Retinal pigment epithelial cell (primary cell): ENCODE data around the gene FTL.

Experiments used
- DNase-seq: peaks from one replicate; pipeline ENCODE4 v3.0.0-alpha.2; 2010; ENCODE audit warnings: low read depth
- H3K4me3 ChIP-seq: 2 replicates; pipeline ENCODE4 v1.5.1; 2011; ENCODE audit warnings: mild to moderate bottlenecking, low read length, control low read depth, moderate library complexity
- CTCF ChIP-seq: conservative IDR thresholded peaks from 2 replicates; pipeline ENCODE4 v1.5.1; 2011; ENCODE audit warnings: low read depth, low read length, control low read depth, inconsistent platforms

FTL gene

GRCh38 chr19:48934837-48935236, 30.3 kb upstream of the FTL start:
- H3K4me3 ChIP-seq = no peak overlapping the region
- no peak for DNase-seq
- TF ChIP-seq CTCF = no peak

- no peak overlapping the region for H3K4me3 ChIP-seq
- TF ChIP-seq CTCF = no peak
- DNase-seq = no peak
Observed at GRCh38 chr19:48935864-48936263, 29.2 kb upstream of the FTL start.

GRCh38 chr19:48938256-48938655, 26.9 kb upstream of the FTL start:
- TF ChIP-seq CTCF = no peak
- no peak for DNase-seq
- H3K4me3 ChIP-seq = no peak overlapping the region

- no peak overlapping the region for H3K4me3 ChIP-seq
- no peak for DNase-seq
- TF ChIP-seq CTCF = no peak
Observed at GRCh38 chr19:48940902-48941301, 24.2 kb upstream of the FTL start.

- no peak for DNase-seq
- no peak for TF ChIP-seq CTCF
- no peak overlapping the region for H3K4me3 ChIP-seq
Observed at GRCh38 chr19:48943081-48943480, 22.0 kb upstream of the FTL start.

GRCh38 chr19:48945415-48945814, 19.7 kb upstream of the FTL start:
- DNase-seq = no peak
- TF ChIP-seq CTCF = no peak

GRCh38 chr19:48945817-48946216, 19.3 kb upstream of the FTL start:
- no peak for TF ChIP-seq CTCF
- H3K4me3 ChIP-seq = no peak overlapping the region
- DNase-seq = no peak

More at GRCh38 chr19:48945415-48945814, 19.7 kb upstream of the FTL start:
- H3K4me3 ChIP-seq = no peak overlapping the region
